ENCODE data around the gene FUT3.

FUT3 gene

DNA sequence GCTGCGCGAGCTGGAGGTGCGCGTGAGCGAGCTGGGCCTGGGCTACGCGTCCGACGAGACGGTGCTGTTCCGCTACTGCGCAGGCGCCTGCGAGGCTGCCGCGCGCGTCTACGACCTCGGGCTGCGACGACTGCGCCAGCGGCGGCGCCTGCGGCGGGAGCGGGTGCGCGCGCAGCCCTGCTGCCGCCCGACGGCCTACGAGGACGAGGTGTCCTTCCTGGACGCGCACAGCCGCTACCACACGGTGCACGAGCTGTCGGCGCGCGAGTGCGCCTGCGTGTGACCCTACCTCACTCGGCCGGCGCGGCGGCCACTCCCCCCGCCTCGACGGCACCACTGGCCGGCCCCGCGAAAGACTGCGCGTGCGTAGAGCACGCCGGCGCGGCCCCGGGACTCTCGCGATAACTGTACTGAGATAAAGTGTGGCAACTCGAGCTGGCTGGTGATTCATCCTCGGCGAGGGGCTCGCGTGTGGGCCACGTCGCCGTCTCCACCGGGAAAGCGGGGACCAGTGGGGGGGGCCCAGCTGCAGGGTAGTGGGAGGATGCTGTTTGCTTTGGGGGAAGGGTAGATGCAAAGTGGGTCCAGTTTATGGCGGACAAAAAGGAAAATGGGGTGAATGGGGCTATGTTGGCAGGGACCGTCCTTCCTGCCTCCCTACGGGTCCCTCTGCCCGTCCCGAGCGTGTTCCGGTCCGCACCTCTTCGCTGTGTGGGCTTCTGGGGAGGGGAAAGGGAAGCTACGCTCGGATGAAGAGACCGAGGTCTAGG is 23.2 kb downstream of the FUT3 start:
- Mint-ChIP-seq H3K9me3 (no peaks in the 10 kb centered on the region), H3K36me3 (ENCODE audit: low read depth) (no peaks in the 10 kb centered on the region), H3K4me1 (peaks cover 20% of the 10 kb centered on the region), H3K27ac (peak overlapping the region; percentile 99), H3K27me3 (peaks cover 5% of the 10 kb centered on the region), H3K4me3 (peak overlapping the region; percentile 95)
- ATAC-seq, result peak; percentile 76
- DNase-seq, result peak; percentile 95

DNA sequence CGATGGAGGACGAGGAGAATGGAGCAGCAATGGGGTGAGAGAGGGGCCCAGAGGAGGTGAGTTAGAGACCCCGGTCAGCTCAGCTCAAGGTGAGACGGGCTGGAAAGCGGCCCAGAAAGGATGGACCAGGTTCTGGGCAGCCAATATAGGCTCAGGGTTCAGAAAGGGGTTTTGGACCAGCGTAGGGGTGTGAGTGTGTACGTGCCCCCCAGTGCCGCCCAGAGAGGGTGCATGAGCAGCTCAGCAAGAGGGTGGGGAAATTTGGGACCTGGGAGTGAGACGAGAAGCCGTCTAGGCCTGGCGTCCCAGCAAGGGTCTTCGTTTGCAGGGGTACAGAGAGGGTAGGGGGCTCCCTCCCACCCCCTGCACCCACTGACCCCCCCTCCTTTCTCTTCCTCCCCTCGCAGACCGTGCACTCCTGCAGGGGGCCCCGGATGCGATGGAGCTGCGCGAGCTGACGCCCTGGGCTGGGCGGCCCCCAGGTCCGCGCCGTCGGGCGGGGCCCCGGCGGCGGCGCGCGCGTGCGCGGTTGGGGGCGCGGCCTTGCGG is 23.8 kb downstream of the FUT3 start:
- peaks cover 5% of the 10 kb centered on the region for H3K27me3 Mint-ChIP-seq
- no peaks in the 10 kb centered on the region for H3K36me3 Mint-ChIP-seq (ENCODE audit: low read depth)
- DNase-seq (no peak), ATAC-seq (no peak)
- H3K4me3 Mint-ChIP-seq, result peak overlapping the region; percentile 95
- H3K4me1 Mint-ChIP-seq, result peaks cover 20% of the 10 kb centered on the region
- no peaks in the 10 kb centered on the region for H3K9me3 Mint-ChIP-seq
- H3K27ac Mint-ChIP-seq, result peak overlapping the region; percentile 93

DNA sequence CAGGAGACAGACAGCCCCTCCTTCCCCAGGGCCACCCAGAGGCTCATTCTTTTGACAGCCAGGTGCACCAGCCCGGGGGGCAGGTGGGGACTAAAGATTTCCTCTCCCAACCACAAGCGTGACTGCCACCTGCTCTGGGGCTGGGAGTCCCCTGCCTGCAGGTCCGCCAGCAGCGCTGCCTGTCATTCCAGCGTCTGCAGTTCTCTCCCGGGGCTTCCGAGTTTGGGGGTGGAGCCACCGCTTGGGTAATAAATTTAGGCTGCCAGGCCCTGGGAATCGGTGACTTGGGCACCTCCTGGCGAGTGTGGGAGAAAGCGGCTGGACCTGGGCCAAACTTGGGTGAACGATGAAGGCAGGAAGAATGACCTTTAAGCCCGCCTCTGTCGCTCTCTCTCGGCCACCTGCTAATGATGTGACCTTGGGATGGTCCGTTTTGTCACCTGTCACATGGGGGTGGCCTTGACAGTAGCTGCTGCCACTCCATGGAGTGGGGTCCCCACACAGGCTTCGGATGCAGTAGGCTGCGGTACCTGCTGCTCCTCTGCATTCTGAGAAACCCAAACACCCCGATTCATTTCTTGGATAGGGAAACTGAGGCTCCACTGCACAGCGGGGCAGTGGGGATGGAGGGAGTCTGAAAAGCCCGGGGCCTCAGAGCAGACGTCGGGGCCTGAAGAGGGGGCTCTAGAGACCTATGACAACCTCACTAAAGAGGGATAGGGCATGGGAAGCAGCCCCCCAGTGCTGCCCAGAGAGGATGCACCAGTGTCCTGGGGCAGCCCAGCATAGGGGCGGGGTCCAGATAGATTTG is 24.5 kb downstream of the FUT3 start:
- DNase-seq, result peak; percentile 38
- H3K4me3 Mint-ChIP-seq, result peak overlapping the region; percentile 95
- peak overlapping the region; percentile 93 for H3K27ac Mint-ChIP-seq
- H3K9me3 Mint-ChIP-seq, result no peaks in the 10 kb centered on the region
- peaks cover 20% of the 10 kb centered on the region for H3K4me1 Mint-ChIP-seq
- H3K27me3 Mint-ChIP-seq, result peaks cover 5% of the 10 kb centered on the region
- ATAC-seq, result no peak
- H3K36me3 Mint-ChIP-seq (ENCODE audit: low read depth), result no peaks in the 10 kb centered on the region

DNA sequence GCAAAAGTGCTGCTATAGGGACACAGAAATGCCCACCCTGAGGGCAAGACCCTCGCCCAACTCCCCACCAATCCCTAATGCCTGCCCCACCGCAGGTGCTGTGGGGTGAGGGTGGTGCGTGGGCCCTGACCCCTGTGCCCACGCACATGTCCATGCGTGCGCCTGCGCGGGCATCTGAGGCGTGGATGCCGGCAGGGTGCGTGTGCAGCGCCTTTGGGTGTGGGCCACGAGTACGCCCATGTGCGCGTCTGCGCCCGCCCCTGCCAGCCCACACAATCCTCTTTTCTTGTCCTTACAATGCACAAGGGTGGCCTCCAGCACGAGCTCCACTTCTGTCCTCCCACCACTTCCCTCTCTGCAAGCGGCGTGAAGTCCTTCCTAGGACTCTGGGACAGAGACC is 26.1 kb downstream of the FUT3 start:
- H3K36me3 Mint-ChIP-seq (ENCODE audit: low read depth), result no peaks in the 10 kb centered on the region
- DNase-seq, result no peak

DNA sequence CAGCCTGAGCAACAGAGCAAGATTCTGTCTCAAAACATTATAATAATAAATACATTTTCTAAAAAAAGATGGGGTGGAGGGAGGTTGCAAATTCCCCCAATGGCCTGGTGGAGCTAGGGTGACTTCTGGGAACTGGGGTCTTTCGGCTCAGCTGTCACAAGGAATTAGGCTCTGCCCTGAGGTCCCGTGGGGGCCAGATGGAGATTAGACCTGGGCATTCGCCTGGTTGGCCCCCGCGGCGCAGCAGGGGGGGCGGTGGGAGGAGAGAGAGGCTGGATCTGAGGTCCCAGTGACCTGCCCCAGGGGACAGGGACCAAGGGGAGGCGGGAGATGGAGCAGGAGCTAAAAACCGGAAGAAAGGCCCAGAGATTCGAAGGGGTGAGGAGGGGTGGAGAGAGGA is 26.5 kb downstream of the FUT3 start:
- Mint-ChIP-seq H3K9me3 (no peaks in the 10 kb centered on the region), H3K27ac (no peak overlapping the region), H3K36me3 (ENCODE audit: low read depth) (no peaks in the 10 kb centered on the region), H3K4me1 (peaks cover 17% of the 10 kb centered on the region), H3K4me3 (no peak overlapping the region), H3K27me3 (peaks cover 3% of the 10 kb centered on the region)
- DNase-seq (no peak), ATAC-seq (no peak)

More for the DNA sequence above, 26.1 kb downstream of the FUT3 start:
- Mint-ChIP-seq H3K4me1 (peaks cover 19% of the 10 kb centered on the region), H3K4me3 (no peak overlapping the region), H3K27me3 (peaks cover 4% of the 10 kb centered on the region), H3K9me3 (no peaks in the 10 kb centered on the region), H3K27ac (no peak overlapping the region)
- no peak for ATAC-seq

DNA sequence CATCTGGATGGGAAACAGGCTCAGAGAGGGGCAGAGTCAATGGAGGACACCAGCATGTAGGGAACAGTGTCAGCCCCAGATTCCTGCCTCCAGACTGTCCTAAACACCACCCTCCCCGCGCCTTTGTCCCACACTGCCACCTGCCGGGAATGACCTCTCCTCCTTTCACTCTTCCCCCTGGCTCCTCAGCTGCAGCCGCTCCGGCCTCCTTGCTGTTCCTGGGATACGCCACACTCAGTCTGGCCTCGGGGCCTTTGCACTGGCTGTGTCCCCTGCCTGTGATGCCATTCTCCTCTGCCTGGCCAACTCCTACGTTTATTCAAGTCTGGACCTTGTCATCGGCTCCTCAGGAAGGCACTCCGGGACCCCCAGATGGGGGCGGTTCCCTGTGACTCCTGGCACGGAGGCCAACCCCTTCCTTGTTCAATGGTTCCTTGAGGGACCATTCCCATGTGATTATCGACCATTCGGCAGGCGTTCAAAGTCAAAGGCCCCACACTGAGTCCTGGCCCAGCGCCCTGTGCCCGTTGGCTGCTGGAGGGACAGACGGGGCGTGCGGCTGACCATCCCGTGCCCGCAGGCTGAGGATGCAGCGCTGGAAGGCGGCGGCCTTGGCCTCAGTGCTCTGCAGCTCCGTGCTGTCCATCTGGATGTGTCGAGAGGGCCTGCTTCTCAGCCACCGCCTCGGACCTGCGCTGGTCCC is 27.5 kb downstream of the FUT3 start:
- Mint-ChIP-seq H3K4me3 (no peak overlapping the region), H3K27ac (no peak overlapping the region), H3K4me1 (peaks cover 16% of the 10 kb centered on the region), H3K9me3 (no peaks in the 10 kb centered on the region), H3K36me3 (ENCODE audit: low read depth) (no peaks in the 10 kb centered on the region), H3K27me3 (peaks cover 5% of the 10 kb centered on the region)
- DNase-seq, result no peak
- no peak for ATAC-seq

DNA sequence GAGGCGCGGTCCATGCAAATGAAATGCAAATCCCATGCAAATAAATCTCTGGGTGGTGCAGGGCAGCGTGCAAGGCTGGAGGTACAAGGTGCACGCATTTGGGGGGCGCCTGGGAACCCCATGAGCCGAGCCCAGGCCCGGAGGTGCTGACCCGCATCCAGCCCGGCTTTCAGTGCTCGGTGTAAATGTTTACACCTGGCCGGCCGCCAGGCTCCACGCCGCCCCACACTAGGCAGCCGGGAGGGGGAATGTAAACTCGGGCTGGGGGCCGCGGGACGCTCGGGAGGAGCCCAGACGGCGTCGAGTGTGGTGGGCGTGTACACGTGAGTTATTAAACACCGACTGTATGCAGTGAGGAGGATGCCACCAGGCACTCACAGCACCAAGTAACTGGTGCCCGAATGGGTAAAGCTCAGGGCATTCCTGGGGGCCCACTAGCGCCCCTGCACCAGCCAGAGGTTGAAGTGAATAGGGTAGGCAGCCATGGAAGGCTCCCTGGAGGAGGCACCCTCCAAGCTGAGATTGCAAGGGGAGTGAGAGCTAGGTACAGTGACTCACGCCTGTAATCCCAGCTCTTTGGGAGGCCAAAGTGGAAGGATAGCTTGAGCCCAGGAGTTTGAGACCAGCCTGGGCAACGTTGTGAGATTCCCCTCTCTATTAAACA is 28.9 kb downstream of the FUT3 start:
- H3K9me3 Mint-ChIP-seq, result no peaks in the 10 kb centered on the region
- peaks cover 9% of the 10 kb centered on the region for H3K4me1 Mint-ChIP-seq
- no peaks in the 10 kb centered on the region for H3K36me3 Mint-ChIP-seq (ENCODE audit: low read depth)
- DNase-seq (no peak), ATAC-seq (no peak)
- no peak overlapping the region for H3K4me3 Mint-ChIP-seq
- H3K27me3 Mint-ChIP-seq, result peaks cover 3% of the 10 kb centered on the region
- H3K27ac Mint-ChIP-seq, result no peak overlapping the region

DNA sequence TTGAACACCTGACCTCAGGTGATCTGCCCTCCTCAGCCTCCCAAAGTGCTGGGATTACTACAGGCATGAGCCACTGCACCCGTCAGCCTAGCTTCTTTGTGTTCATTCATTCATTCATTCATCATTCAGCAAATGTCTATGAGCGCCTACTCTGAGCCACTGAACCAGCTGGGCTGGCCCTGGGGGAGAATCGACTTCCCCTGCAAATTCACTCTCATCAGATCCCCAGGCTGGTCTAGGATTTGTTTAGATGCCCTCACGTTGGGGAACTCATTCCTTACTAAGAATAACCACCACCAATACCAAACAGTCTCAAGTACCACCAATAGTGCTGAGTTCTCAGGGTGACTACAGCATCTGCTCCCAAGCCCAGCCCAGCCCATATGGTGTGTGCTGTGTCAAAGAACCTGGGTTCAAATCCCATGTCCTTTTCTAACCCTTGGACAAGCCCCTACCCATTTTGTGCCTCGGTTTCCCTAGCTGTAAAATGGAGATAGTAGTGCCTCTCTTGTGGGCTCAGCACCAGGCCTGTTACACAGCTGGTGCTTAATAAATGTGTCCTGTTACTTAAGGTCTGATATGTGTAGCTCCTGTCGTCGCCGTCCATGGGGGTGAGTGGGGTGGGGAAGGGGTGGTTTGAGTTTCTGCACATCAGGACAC is 29.6 kb downstream of the FUT3 start:
- H3K36me3 Mint-ChIP-seq (ENCODE audit: low read depth), result no peaks in the 10 kb centered on the region
- no peak overlapping the region for H3K27ac Mint-ChIP-seq
- H3K4me3 Mint-ChIP-seq, result no peak overlapping the region
- no peaks in the 10 kb centered on the region for H3K9me3 Mint-ChIP-seq
- no peak for DNase-seq
- peaks cover 6% of the 10 kb centered on the region for H3K27me3 Mint-ChIP-seq
- peaks cover 3% of the 10 kb centered on the region for H3K4me1 Mint-ChIP-seq
- ATAC-seq, result no peak

DNA sequence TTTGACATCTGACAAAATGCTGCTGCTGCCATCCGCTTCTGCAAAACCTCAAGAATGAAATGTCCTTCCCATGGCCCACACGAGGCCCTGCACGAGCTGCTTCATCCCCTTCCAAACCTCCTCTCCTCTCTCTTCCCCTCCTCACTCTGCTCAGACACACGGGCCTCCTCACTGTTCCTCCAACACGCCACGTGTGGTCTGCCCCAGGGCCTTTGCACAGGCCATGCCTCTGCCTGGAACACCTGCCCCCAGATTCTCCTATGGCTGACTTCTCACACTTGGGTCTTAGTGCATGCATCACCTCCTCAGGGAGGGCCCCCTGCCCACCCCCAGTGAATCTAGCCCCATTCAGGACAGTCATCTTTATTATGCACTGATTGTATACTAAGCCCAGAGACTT is 30.5 kb downstream of the FUT3 start:
- ATAC-seq (no peak), DNase-seq (no peak)
- Mint-ChIP-seq H3K27ac (no peak overlapping the region), H3K36me3 (ENCODE audit: low read depth) (no peaks in the 10 kb centered on the region), H3K4me1 (no peaks in the 10 kb centered on the region), H3K4me3 (no peak overlapping the region), H3K27me3 (peaks cover 9% of the 10 kb centered on the region), H3K9me3 (no peaks in the 10 kb centered on the region)

DNA sequence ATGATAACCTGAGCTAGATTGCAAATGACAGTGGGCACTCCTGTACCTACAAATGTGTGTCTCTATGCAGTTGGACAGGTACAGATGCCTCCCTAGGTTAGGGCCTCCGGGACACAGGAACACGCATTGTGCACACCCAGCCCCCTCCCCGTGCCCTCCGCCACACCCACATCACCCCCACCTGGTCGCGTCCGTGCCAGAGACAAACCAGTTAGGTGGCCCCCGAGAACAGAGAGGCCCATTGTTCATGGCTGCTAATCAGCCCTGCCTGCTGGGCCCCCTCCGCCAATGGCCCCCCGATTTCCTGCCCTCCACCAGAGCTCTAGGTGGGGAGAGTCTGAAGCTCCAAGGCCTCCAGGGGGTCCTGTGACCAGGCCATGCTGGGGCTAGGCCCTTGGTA is 32.7 kb downstream of the FUT3 start:
- ATAC-seq (no peak), DNase-seq (no peak)
- Mint-ChIP-seq H3K27me3 (peaks cover 9% of the 10 kb centered on the region), H3K36me3 (ENCODE audit: low read depth) (no peaks in the 10 kb centered on the region), H3K27ac (no peak overlapping the region), H3K4me1 (no peaks in the 10 kb centered on the region), H3K9me3 (no peaks in the 10 kb centered on the region), H3K4me3 (no peak overlapping the region)

DNA sequence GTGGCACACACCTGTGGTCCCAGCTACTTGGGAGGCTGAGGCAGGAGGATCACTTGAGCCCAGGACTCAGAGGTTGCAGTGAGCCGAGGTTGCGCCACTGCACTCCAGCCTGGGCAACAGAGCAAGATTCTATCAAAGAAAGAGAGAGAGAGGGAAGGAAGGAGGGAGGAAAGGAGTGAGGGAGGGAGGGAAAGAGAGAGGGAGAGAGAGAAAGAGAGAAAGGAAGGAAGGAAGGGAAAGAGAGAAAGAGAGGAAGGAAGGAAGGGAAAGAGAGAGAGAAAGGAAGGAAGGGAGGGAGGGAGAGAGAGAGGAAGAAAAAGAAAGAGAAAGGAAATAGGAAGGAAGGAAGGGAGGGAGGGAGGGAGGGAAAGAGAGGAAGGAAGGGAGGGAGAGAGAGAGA is 34.0 kb downstream of the FUT3 start:
- Mint-ChIP-seq H3K36me3 (ENCODE audit: low read depth) (no peaks in the 10 kb centered on the region), H3K9me3 (no peaks in the 10 kb centered on the region)

DNA sequence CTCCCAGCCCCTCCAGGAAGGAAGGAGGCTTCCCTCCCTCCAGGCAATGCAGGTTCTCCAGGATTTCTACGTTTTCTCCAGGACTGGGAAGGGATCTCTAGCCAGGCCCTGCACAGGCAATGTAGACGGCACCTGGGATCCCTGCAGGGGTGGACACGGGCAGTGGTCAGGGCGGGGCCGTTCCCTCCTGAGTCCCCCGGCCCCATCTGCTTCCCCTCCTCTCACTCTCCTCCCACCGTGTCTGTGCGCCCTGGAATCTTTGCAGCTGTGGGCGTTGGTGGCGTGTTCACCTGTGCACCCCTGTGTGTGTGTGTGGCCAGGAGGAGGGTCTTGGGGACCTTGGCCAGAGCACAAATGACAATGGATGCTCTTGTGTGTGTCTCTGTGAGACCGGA is 36.4 kb downstream of the FUT3 start:
- Mint-ChIP-seq H3K9me3 (no peaks in the 10 kb centered on the region), H3K27me3 (peaks cover 9% of the 10 kb centered on the region), H3K4me1 (no peaks in the 10 kb centered on the region), H3K4me3 (no peak overlapping the region), H3K36me3 (ENCODE audit: low read depth) (no peaks in the 10 kb centered on the region), H3K27ac (no peak overlapping the region)
- DNase-seq (no peak), ATAC-seq (no peak)

More for the DNA sequence above, 34.0 kb downstream of the FUT3 start:
- Mint-ChIP-seq H3K27ac (no peak overlapping the region), H3K27me3 (peaks cover 9% of the 10 kb centered on the region), H3K4me1 (no peaks in the 10 kb centered on the region), H3K4me3 (no peak overlapping the region)
- DNase-seq (no peak), ATAC-seq (no peak)

DNA sequence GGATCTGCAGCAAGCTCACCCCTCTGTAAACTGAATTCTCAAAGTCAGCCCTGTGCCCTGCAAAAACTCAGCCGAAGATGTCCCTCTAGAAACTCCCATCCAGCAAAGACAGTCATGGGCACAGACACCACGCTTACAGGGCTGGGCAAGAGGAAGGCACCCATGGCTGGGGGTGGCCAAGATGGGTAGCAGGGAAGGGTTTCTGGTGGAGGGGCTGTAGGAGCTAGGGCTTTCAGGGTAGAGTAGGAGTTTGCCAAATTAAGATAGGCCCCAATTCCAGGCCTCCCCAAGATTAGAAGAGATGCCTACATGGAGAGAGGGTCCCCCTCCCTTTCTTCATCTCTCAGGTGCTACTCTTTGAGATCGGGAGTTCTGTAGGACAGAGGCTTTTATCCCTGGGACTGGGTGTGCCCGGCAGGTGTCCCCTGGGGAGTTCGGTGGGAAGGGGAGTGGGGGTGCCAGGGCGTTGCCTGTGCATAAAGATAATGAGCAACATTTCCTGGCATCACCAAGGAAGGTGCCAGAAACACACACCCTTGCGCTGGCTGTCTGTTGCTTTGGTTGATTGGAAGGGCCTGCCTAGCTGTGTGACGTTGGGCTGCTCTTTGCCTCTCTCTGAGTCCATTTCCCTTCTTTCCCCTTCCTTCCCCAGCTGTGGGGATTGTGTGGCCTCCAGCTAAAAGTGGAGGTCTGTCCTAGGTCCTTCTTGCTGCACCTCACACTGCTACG is 37.0 kb downstream of the FUT3 start:
- Mint-ChIP-seq H3K9me3 (no peaks in the 10 kb centered on the region), H3K4me1 (no peaks in the 10 kb centered on the region), H3K36me3 (ENCODE audit: low read depth) (no peaks in the 10 kb centered on the region), H3K27me3 (peaks cover 6% of the 10 kb centered on the region), H3K27ac (no peak overlapping the region), H3K4me3 (no peak overlapping the region)
- no peak for DNase-seq
- ATAC-seq, result no peak
